ENCODE results near the gene RCL1. TPM values are rescaled to one million over a fixed set of nuclear protein-coding genes. Genes with fewer than 3 reads are reported as not detected.

RCL1 gene
- total RNA-seq, 4 donors from 2014 or later, result 10.1 to 19.0 (median 11.6) TPM

- H3K36me3 ChIP-seq, result peaks cover 0 to 27% of the 10 kb centered on the region in 2 donors
- H3K9me3 ChIP-seq, result no peaks in the 10 kb centered on the region
- H3K4me1 ChIP-seq, result peaks cover 0 to 22% (median 4%) of the 10 kb centered on the region in 3 donors
- no peaks in the 10 kb centered on the region for H3K27me3 ChIP-seq
- no peak overlapping the region for H3K27ac ChIP-seq
- H3K4me3 ChIP-seq, result no peak overlapping the region
- TF ChIP-seq POLR2AphosphoS5 (IDR thresholded peaks at IDR 0.05) (peak; percentile 12), POLR2A (IDR thresholded peaks at IDR 0.05) (no peak), EP300 (IDR thresholded peaks at IDR 0.05) (no peak), CTCF (IDR thresholded peaks at IDR 0.05) (no peak)
- no peak for ATAC-seq
- WGBS, 2 donors (ENCODE audit: low coverage in 1 of 2), result 83 to 93% methylated on average over 4 to 6 of the region's 7 CpGs
Observed at GRCh38 chr9:4832786-4833579, 40.2 kb downstream of the RCL1 start.

- H3K9me3 ChIP-seq, result no peaks in the 10 kb centered on the region
- no peak overlapping the region for H3K27ac ChIP-seq
- WGBS, 2 donors (ENCODE audit: low coverage in 1 of 2), result 84 to 91% methylated on average over 10 to 11 of the region's 11 CpGs
- ATAC-seq, result no peak
- H3K27me3 ChIP-seq, result no peaks in the 10 kb centered on the region
- peaks cover 0 to 24% (median 7%) of the 10 kb centered on the region in 3 donors for H3K4me1 ChIP-seq
- no peak overlapping the region for H3K4me3 ChIP-seq
- H3K36me3 ChIP-seq, result peaks cover 0 to 27% of the 10 kb centered on the region in 2 donors
- TF ChIP-seq CTCF (IDR thresholded peaks at IDR 0.05), result no peak
- no peak for TF ChIP-seq POLR2A (IDR thresholded peaks at IDR 0.05)
- TF ChIP-seq EP300 (IDR thresholded peaks at IDR 0.05), result no peak
- TF ChIP-seq POLR2AphosphoS5 (IDR thresholded peaks at IDR 0.05), result no peak
Observed at GRCh38 chr9:4833781-4834560, 41.2 kb downstream of the RCL1 start.

- Histone ChIP-seq H3K9me3 (no peaks in the 10 kb centered on the region), H3K4me3 (no peak overlapping the region), H3K36me3 (peaks cover 0 to 38% of the 10 kb centered on the region in 2 donors), H3K27ac (no peak overlapping the region), H3K4me1 (peaks cover 0 to 24% (median 7%) of the 10 kb centered on the region in 3 donors), H3K27me3 (no peaks in the 10 kb centered on the region)
- WGBS, 2 donors (ENCODE audit: low coverage in 1 of 2), result 94 to 95% methylated on average over 3 of the region's 3 CpGs
- no peak for TF ChIP-seq CTCF (IDR thresholded peaks at IDR 0.05)
- TF ChIP-seq POLR2A (IDR thresholded peaks at IDR 0.05), result no peak
- no peak for TF ChIP-seq POLR2AphosphoS5 (IDR thresholded peaks at IDR 0.05)
- no peak for TF ChIP-seq EP300 (IDR thresholded peaks at IDR 0.05)
- no peak for ATAC-seq
Observed at GRCh38 chr9:4836676-4837075, 43.9 kb downstream of the RCL1 start.

- Histone ChIP-seq H3K27ac (peak overlapping the region in 3 of 4 donors; percentile 1 to 28 (median 27)), H3K36me3 (peaks cover 0 to 47% of the 10 kb centered on the region in 2 donors), H3K4me1 (peaks cover 0 to 24% (median 7%) of the 10 kb centered on the region in 3 donors), H3K4me3 (no peak overlapping the region), H3K9me3 (no peaks in the 10 kb centered on the region), H3K27me3 (no peaks in the 10 kb centered on the region)
- TF ChIP-seq EP300 (IDR thresholded peaks at IDR 0.05), result no peak
- no peak for TF ChIP-seq CTCF (IDR thresholded peaks at IDR 0.05)
- TF ChIP-seq POLR2A (IDR thresholded peaks at IDR 0.05), result no peak
- ATAC-seq, result peak; percentile 39
- WGBS, 2 donors (ENCODE audit: low coverage in 1 of 2), result 40 to 71% methylated on average over 3 to 4 of the region's 6 CpGs
Observed at GRCh38 chr9:4837261-4838188, 44.8 kb downstream of the RCL1 start.
